HG03095 (cell line): ENCODE measurements around the gene SLC35F3.
"Not testable (repeated sequence)": the region's sequence is repeated elsewhere in the genome, so short reads cannot be mapped to it uniquely, and the experiment has no call there.

ENCODE experiments used
- ATAC-seq: cut with Tn5 transposase; IDR thresholded peaks from one replicate; pipeline ENCODE4 v1.9.1; 2021; ENCODE audit warnings: moderate library complexity; ENCODE audit not compliant: unreplicated experiment

The SLC35F3 gene

GRCh38 chr1:234277161-234277868 lies 372.8 kb downstream of the SLC35F3 start:
- no peak for ATAC-seq

- no peak for ATAC-seq
Measured at GRCh38 chr1:234279021-234279420, 374.5 kb downstream of the SLC35F3 start.

GRCh38 chr1:234280500-234280899 lies 376.0 kb downstream of the SLC35F3 start:
- ATAC-seq: no peak

- no peak for ATAC-seq
Measured at GRCh38 chr1:234281826-234282489, 377.5 kb downstream of the SLC35F3 start.

- ATAC-seq: no peak
Measured at GRCh38 chr1:234286206-234286605, 381.7 kb downstream of the SLC35F3 start.

- ATAC-seq: no peak
Measured at GRCh38 chr1:234288946-234289345, 384.5 kb downstream of the SLC35F3 start.

GRCh38 chr1:234289538-234290305 lies 385.2 kb downstream of the SLC35F3 start:
- no peak for ATAC-seq

GRCh38 chr1:234292011-234292410 lies 387.5 kb downstream of the SLC35F3 start:
- ATAC-seq: no peak

- no peak for ATAC-seq
Measured at GRCh38 chr1:234292548-234292947, 388.1 kb downstream of the SLC35F3 start.

- ATAC-seq: no peak
Measured at GRCh38 chr1:234294109-234294817, 389.8 kb downstream of the SLC35F3 start.

- no peak for ATAC-seq
Measured at GRCh38 chr1:234295068-234295467, 390.6 kb downstream of the SLC35F3 start.

- ATAC-seq: no peak
Measured at GRCh38 chr1:234295626-234296025, 391.1 kb downstream of the SLC35F3 start.

GRCh38 chr1:234296496-234296895 lies 392.0 kb downstream of the SLC35F3 start:
- no peak for ATAC-seq

- no peak for ATAC-seq
Measured at GRCh38 chr1:234297668-234298067, 393.2 kb downstream of the SLC35F3 start.

- no peak for ATAC-seq
Measured at GRCh38 chr1:234300096-234300495, 395.6 kb downstream of the SLC35F3 start.

GRCh38 chr1:234301663-234302062 lies 397.2 kb downstream of the SLC35F3 start:
- ATAC-seq: not testable (repeated sequence)

GRCh38 chr1:234302354-234302962 lies 398.0 kb downstream of the SLC35F3 start:
- ATAC-seq: no peak

GRCh38 chr1:234303231-234303630 lies 398.8 kb downstream of the SLC35F3 start:
- ATAC-seq: no peak

- no peak for ATAC-seq
Measured at GRCh38 chr1:234307726-234308125, 403.2 kb downstream of the SLC35F3 start.

GRCh38 chr1:234309243-234309597 lies 404.7 kb downstream of the SLC35F3 start:
- ATAC-seq: no peak
